Breast epithelium (tissue), 4 donors: ENCODE data around the gene PYGB. TPM values are rescaled to one million over a fixed set of nuclear protein-coding genes. Genes with fewer than 3 reads are reported as not detected.

ENCODE experiments used
- DNase-seq, 2 donors: peaks; one replicate each; pipeline ENCODE4 v3.0.0-alpha.2; 2019; ENCODE audit warnings: low spot score in 2 of 2
- H3K27ac ChIP-seq, 2 donors: fragments of 200-600 bp; sonication (generic) in 1 of 2; one replicate each; pipeline ENCODE4 v1.5.1; 2016 to 2019; ENCODE audit warnings: mild to moderate bottlenecking in 1 of 2
- H3K27me3 ChIP-seq, 2 donors: fragments of 200-600 bp; sonication (generic) in 1 of 2; one replicate each; pipeline versions ENCODE4 v1.5.1 to v1.6.0; 2017 to 2019; ENCODE audit warnings: control low read depth in 1 of 2, mild to moderate bottlenecking in 1 of 2
- H3K36me3 ChIP-seq: fragments of 200-600 bp; one replicate; pipeline ENCODE4 v1.5.1; 2019
- H3K4me1 ChIP-seq, 2 donors: fragments of 200-600 bp; sonication (generic); one replicate each; pipeline ENCODE4 v1.5.1; 2016 to 2019; ENCODE audit warnings: control low read depth in 1 of 2
- H3K4me3 ChIP-seq, 3 donors: fragments of 200-600 bp; sonication (generic); 1 replicate in 2 of 3; 2 replicates in 1 of 3; pipeline ENCODE4 v1.5.1; 2016 to 2019; ENCODE audit warnings: mild to moderate bottlenecking in 3 of 3, moderate library complexity in 2 of 3
- H3K9me3 ChIP-seq, 2 donors: fragments of 200-600 bp; sonication (generic) in 1 of 2; one replicate each; pipeline ENCODE4 v1.5.1; 2016 to 2019; ENCODE audit warnings: control low read depth in 1 of 2
- POLR2A ChIP-seq: fragments of 450-650 bp; IDR thresholded peaks from one replicate; pipeline ENCODE4 v1.6.1; 2016; ENCODE audit warnings: antibody characterized with exemption, mild to moderate bottlenecking, moderate library complexity
- POLR2AphosphoS5 ChIP-seq, 3 donors: sonication (generic); formaldehyde crosslinking; IDR thresholded peaks; one replicate each; pipeline ENCODE4 v1.6.1; 2017; ENCODE audit warnings: antibody characterized with exemption in 3 of 3
- intact Hi-C: fragments of 100-400 bp; cut with DNase I; formaldehyde crosslinking; loops from one replicate; pipeline ENCODE4 v1.15.1; 2023; ENCODE audit warnings: low total_unique reads
- total RNA-seq, 3 donors: library from RNA; depleted of rRNA; stranded (reverse); fragments of >200 nt; gene quantifications; one replicate each; pipeline ENCODE4 v1.1.0, GENCODE V29; 2016
- TF ChIP-seq, protein P1 (sequence below), 3 donors: fragments of 450-650 bp; IDR thresholded peaks; one replicate each; pipeline ENCODE4 v1.5.1; 2016 to 2017; ENCODE audit warnings: antibody characterized with exemption in 3 of 3, mild to moderate bottlenecking in 3 of 3, moderate library complexity in 3 of 3

Gene PYGB
- total RNA-seq, 3 donors from 2014 or later = 95.7 to 128 (median 121) TPM

DNA sequence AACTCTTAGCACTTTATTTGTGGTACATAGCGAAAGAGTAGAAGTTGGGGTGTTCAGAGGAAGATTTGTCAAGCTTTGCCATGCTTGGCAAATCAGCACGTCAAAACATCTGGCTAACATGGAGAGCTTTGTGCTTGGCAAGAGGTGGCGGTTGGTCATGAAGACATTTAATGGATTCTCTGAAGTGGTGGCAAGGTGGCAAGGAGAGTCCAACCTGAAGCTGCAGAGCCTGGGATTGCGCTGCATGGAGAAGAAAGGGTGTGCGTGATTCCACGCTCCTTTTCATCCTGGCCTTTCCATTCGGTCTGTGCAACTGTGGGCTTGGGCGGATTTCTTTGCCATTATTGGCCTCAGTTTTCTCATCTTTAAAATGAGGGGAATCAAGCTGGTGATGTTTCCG lies 3.1 kb downstream of the PYGB start:
- Histone ChIP-seq H3K9me3 (no peaks in the 10 kb centered on the region), H3K4me3 (peak overlapping the region in 2 of 3 donors; percentile 2 to 99), H3K36me3 (no peaks in the 10 kb centered on the region), H3K4me1 (no peaks in the 10 kb centered on the region), H3K27ac (no peak overlapping the region), H3K27me3 (no peaks in the 10 kb centered on the region)
- TF ChIP-seq, protein P1, sequence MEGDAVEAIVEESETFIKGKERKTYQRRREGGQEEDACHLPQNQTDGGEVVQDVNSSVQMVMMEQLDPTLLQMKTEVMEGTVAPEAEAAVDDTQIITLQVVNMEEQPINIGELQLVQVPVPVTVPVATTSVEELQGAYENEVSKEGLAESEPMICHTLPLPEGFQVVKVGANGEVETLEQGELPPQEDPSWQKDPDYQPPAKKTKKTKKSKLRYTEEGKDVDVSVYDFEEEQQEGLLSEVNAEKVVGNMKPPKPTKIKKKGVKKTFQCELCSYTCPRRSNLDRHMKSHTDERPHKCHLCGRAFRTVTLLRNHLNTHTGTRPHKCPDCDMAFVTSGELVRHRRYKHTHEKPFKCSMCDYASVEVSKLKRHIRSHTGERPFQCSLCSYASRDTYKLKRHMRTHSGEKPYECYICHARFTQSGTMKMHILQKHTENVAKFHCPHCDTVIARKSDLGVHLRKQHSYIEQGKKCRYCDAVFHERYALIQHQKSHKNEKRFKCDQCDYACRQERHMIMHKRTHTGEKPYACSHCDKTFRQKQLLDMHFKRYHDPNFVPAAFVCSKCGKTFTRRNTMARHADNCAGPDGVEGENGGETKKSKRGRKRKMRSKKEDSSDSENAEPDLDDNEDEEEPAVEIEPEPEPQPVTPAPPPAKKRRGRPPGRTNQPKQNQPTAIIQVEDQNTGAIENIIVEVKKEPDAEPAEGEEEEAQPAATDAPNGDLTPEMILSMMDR (IDR thresholded peaks at IDR 0.05) = no peak
- TF ChIP-seq POLR2AphosphoS5 (IDR thresholded peaks at IDR 0.05) = no peak
- TF ChIP-seq POLR2A = no peak
- intact Hi-C loops = no loop called here
- DNase-seq = peak in 1 of 2 donors; percentile 11

DNA sequence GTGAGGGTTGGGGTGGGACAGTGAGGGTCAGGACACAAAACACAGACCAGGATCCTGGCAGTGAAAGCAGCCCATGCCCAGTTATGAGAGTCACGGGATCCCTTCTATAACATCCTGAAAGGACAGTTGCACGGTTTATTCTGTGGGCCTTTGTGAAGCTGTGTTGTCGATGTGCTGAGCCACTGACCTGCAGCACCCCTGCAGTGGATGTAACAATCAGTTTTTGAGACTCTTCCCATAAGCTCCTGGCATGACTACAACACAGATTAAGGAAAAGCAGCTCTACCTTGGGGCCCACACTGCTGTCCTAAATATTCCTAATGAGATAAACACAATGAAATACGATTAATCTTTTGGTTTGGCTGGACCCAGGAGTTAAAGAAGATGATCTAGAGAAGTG lies 3.7 kb downstream of the PYGB start:
- no peaks in the 10 kb centered on the region for H3K9me3 ChIP-seq
- H3K4me1 ChIP-seq = no peaks in the 10 kb centered on the region
- peak overlapping the region in 1 of 2 donors; percentile 11 for H3K27ac ChIP-seq
- DNase-seq = no peak
- no peaks in the 10 kb centered on the region for H3K27me3 ChIP-seq
- TF ChIP-seq, protein P1 (IDR thresholded peaks at IDR 0.05) = no peak
- TF ChIP-seq POLR2A (no peak), POLR2AphosphoS5 (IDR thresholded peaks at IDR 0.05) (no peak)
- H3K4me3 ChIP-seq = peak overlapping the region in 2 of 3 donors; percentile 2 to 99
- no peaks in the 10 kb centered on the region for H3K36me3 ChIP-seq
- intact Hi-C loops = no loop called here

DNA sequence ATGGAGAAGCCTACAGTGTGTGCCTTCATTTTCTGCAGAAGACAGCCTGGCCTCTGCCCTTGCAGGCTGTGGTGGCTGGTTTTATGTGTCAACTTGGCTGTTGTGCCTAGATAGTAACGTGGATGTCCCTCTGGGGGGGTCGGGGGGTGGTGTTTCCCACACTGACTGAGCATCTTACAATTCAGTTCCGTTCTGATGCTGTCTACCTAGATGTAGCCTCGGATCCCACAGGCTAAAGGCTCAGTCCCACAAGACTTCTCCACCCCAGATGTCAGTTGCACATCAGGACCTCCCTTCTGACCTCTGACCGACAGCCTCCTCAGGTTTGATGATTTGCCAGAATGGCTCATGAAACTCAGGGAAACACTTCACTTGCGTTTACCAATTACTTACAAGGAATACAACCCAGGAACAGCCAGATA lies 4.4 kb downstream of the PYGB start:
- H3K27ac ChIP-seq = no peak overlapping the region

DNA sequence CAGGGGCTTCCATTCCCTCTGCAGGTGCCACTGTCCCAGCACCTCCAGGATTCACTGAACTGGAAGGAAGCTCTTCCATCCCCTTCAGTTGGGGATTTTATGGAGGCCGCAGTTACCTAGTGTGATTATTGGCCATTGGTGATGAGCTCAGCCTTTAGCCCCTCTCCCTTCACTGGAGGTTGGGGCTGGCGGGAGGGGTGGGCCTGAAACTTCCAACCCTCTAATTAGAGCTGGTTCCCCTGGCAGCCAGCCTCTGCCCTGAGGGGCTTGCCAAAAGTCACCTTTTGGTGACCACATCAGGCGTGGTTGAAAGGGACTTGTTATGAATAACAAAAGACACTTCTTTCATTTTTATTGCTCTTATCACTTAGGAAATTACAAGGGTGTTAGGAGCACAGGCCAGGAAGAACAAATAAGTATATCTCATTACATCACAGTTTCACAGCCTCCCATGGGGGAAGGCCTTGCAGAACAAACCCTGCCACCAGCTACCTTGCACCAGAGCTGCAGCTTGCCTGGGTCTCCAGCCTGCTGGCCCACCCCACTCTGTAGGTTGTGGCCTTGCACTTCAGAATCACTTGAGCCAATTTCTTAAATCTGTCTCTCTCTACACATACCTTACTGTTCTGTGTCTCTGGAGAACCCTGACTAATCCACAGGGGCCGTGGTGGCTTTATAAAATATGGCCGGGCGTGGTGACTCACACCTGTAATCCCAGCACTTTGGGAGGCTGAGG lies 5.0 kb downstream of the PYGB start:
- intact Hi-C loops = no loop called here
- Histone ChIP-seq H3K27ac (no peak overlapping the region), H3K9me3 (no peaks in the 10 kb centered on the region), H3K4me3 (no peak overlapping the region), H3K4me1 (no peaks in the 10 kb centered on the region), H3K27me3 (no peaks in the 10 kb centered on the region), H3K36me3 (no peaks in the 10 kb centered on the region)
- DNase-seq = peak in 1 of 2 donors; percentile 12
- TF ChIP-seq, protein P1 (IDR thresholded peaks at IDR 0.05) = no peak
- TF ChIP-seq POLR2AphosphoS5 (IDR thresholded peaks at IDR 0.05) = no peak
- no peak for TF ChIP-seq POLR2A

More for the DNA sequence above, 4.4 kb downstream of the PYGB start:
- Histone ChIP-seq H3K4me1 (no peaks in the 10 kb centered on the region), H3K4me3 (no peak overlapping the region), H3K27me3 (no peaks in the 10 kb centered on the region), H3K36me3 (no peaks in the 10 kb centered on the region), H3K9me3 (no peaks in the 10 kb centered on the region)
- TF ChIP-seq POLR2AphosphoS5 (IDR thresholded peaks at IDR 0.05) (no peak), POLR2A (no peak)
- TF ChIP-seq, protein P1 (IDR thresholded peaks at IDR 0.05) = no peak
- DNase-seq = no peak
- intact Hi-C loops = no loop called here

DNA sequence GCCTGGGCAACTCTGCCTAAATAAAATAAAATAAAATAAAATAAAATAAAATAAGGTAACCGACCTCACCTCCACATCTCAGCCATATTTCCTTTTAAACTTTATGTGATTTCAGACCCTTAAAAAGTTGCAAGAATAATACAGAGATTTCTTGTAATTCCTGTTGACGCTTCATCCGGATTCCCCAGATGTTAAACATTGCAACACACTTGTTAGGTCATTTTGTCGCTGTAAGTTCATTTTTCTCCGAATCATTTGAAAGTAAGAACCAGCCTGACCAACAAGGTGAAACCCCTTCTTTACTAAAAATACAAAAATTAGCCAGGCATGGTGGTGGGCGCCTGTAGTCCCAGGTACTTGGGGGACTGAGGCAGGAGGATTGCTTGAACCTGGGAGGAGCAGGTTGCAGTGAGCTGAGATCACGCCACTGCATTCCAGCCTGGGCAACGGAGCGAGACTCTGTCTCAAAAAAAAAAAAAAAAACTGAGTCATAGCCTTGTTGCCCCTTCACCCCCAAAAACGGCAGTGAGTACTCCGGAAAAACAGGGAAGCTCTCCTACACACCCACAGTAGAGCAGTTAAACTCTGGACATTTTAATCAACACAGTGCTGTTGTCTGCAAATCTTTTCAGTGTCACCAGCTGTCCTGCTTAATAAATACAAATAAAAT lies 5.9 kb downstream of the PYGB start:
- DNase-seq = no peak
- Histone ChIP-seq H3K27me3 (no peaks in the 10 kb centered on the region), H3K27ac (no peak overlapping the region), H3K4me3 (no peak overlapping the region), H3K36me3 (no peaks in the 10 kb centered on the region), H3K9me3 (no peaks in the 10 kb centered on the region), H3K4me1 (no peaks in the 10 kb centered on the region)
- intact Hi-C loops = no loop called here
- TF ChIP-seq, protein P1 (IDR thresholded peaks at IDR 0.05) = no peak
- TF ChIP-seq POLR2A (no peak), POLR2AphosphoS5 (IDR thresholded peaks at IDR 0.05) (no peak)
